HEK293 (cell line): ENCODE measurements around the gene S100A1.

Source experiments
- AEBP2 ChIP-seq: fragments of 450-650 bp; formaldehyde crosslinking; IDR thresholded peaks from 2 replicates; pipeline ENCODE4 v1.5.1; 2016; ENCODE audit warnings: missing biosample characterization, missing genetic modification characterization, borderline replicate concordance
- GFI1B ChIP-seq: fragments of 450-650 bp; formaldehyde crosslinking; IDR thresholded peaks from 2 replicates; pipeline ENCODE4 v1.5.1; 2016; ENCODE audit warnings: missing biosample characterization, missing genetic modification characterization
- KLF1 ChIP-seq: fragments of 450-650 bp; formaldehyde crosslinking; IDR thresholded peaks from 2 replicates; pipeline ENCODE4 v1.5.1; 2016; ENCODE audit warnings: missing biosample characterization, missing genetic modification characterization
- KLF10 ChIP-seq: fragments of 450-650 bp; IDR thresholded peaks from 2 replicates; pipeline ENCODE4 v1.5.1; 2018; ENCODE audit warnings: missing biosample characterization, mild to moderate bottlenecking, missing genetic modification characterization
- KLF16 ChIP-seq: fragments of 450-650 bp; formaldehyde crosslinking; IDR thresholded peaks from 2 replicates; pipeline ENCODE4 v1.5.1; 2017; ENCODE audit warnings: missing biosample characterization, missing genetic modification characterization
- KLF8 ChIP-seq: fragments of 450-650 bp; formaldehyde crosslinking; IDR thresholded peaks from 2 replicates; pipeline ENCODE4 v1.5.1; 2016; ENCODE audit warnings: missing biosample characterization, missing genetic modification characterization
- SCRT1 ChIP-seq: fragments of 450-650 bp; formaldehyde crosslinking; IDR thresholded peaks from 2 replicates; pipeline ENCODE4 v1.5.1; 2016; ENCODE audit warnings: missing biosample characterization, missing genetic modification characterization, borderline replicate concordance
- SP7 ChIP-seq: fragments of 450-650 bp; formaldehyde crosslinking; IDR thresholded peaks from 2 replicates; pipeline ENCODE4 v1.5.1; 2016; ENCODE audit warnings: missing biosample characterization, missing genetic modification characterization
- YY2 ChIP-seq: fragments of 450-650 bp; formaldehyde crosslinking; IDR thresholded peaks from 2 replicates; pipeline ENCODE4 v1.5.1; 2016; ENCODE audit warnings: missing biosample characterization, missing genetic modification characterization
- ZBTB10 ChIP-seq: fragments of 450-650 bp; formaldehyde crosslinking; IDR thresholded peaks from 2 replicates; pipeline ENCODE4 v1.5.1; 2016; ENCODE audit warnings: missing biosample characterization, missing genetic modification characterization
- ZFHX2 ChIP-seq: fragments of 450-650 bp; formaldehyde crosslinking; conservative IDR thresholded peaks from 2 replicates; pipeline ENCODE4 v1.5.1; 2016; ENCODE audit warnings: missing biosample characterization, missing genetic modification characterization
- ZNF19 ChIP-seq: fragments of 450-650 bp; formaldehyde crosslinking; IDR thresholded peaks from 2 replicates; pipeline ENCODE4; 2016; ENCODE audit warnings: missing biosample characterization, missing genetic modification characterization, low read depth
- ZNF24 ChIP-seq: fragments of 450-650 bp; formaldehyde crosslinking; IDR thresholded peaks from 2 replicates; pipeline ENCODE4 v1.5.1; 2016; ENCODE audit warnings: missing biosample characterization, missing genetic modification characterization
- ZNF335 ChIP-seq: fragments of 450-650 bp; formaldehyde crosslinking; conservative IDR thresholded peaks from 2 replicates; pipeline ENCODE4 v1.5.1; 2016; ENCODE audit warnings: missing biosample characterization, missing genetic modification characterization
- ZNF596 ChIP-seq: fragments of 450-650 bp; IDR thresholded peaks from 2 replicates; pipeline ENCODE4 v1.5.0; 2018; ENCODE audit warnings: missing biosample characterization, mild to moderate bottlenecking, missing genetic modification characterization, moderate library complexity
- ZNF623 ChIP-seq: fragments of 450-650 bp; formaldehyde crosslinking; IDR thresholded peaks from 2 replicates; pipeline ENCODE4 v1.5.1; 2016; ENCODE audit warnings: missing biosample characterization, missing genetic modification characterization
- ZNF626 ChIP-seq: fragments of 450-650 bp; sonication (Bioruptor Pico); formaldehyde crosslinking; IDR thresholded peaks from 2 replicates; pipeline ENCODE4 v1.5.1; 2018; ENCODE audit warnings: missing biosample characterization, missing genetic modification characterization, inconsistent platforms
- ZNF660 ChIP-seq: fragments of 450-650 bp; IDR thresholded peaks from 2 replicates; pipeline ENCODE4 v1.5.1; 2018; ENCODE audit warnings: missing biosample characterization, mild to moderate bottlenecking, missing genetic modification characterization
- ZXDB ChIP-seq: fragments of 450-650 bp; formaldehyde crosslinking; IDR thresholded peaks from 2 replicates; pipeline ENCODE4 v1.5.1; 2016; ENCODE audit warnings: missing biosample characterization, missing genetic modification characterization
- TF ChIP-seq, protein P1 (sequence below): fragments of 450-650 bp; IDR thresholded peaks from 2 replicates; pipeline ENCODE4 v1.5.1; 2018; ENCODE audit warnings: missing biosample characterization, missing genetic modification characterization
- TF ChIP-seq, protein P2 (sequence below): fragments of 450-650 bp; formaldehyde crosslinking; IDR thresholded peaks from 2 replicates; pipeline ENCODE4 v1.5.1; 2016; ENCODE audit warnings: missing biosample characterization, missing genetic modification characterization
- TF ChIP-seq, protein P3 (sequence below): fragments of 450-650 bp; formaldehyde crosslinking; IDR thresholded peaks from 2 replicates; pipeline ENCODE4 v1.5.1; 2016; ENCODE audit warnings: missing biosample characterization, missing genetic modification characterization
- TF ChIP-seq, protein P4 (sequence below): fragments of 450-650 bp; formaldehyde crosslinking; IDR thresholded peaks from 2 replicates; pipeline ENCODE4 v1.5.1; 2017; ENCODE audit warnings: missing biosample characterization, missing genetic modification characterization

S100A1 gene

GRCh38 chr1:153658400-153659174 is 30.4 kb downstream of the S100A1 start, which contains the start of gene SNAPIN (continued):
- TF ChIP-seq ZBTB10 (tag by site-specific recombination) (peak; percentile 39; the same call in 1 of the 2 replicates), ZXDB (peak; percentile 84), KLF1 (tag by site-specific recombination) (0 out of 2 replicates have a peak, but pooled peaks have one; percentile 42), KLF16 (tag by site-specific recombination) (peak; percentile 30; the same call in 1 of the 2 replicates), ZNF335 (tag by site-specific recombination) (peak; percentile 97), AEBP2 (no peak), SCRT1 (0 out of 2 replicates have a peak, but pooled peaks have one; percentile 7), YY2 (tag by site-specific recombination) (peak; percentile 28; the same call in 1 of the 2 replicates), ZNF19 (tag by site-specific recombination) (no peak), ZNF596 (no peak), ZNF626 (tag by site-specific recombination) (no peak), ZNF660 (tag by site-specific recombination) (peak; percentile 41; the same call in 1 of the 2 replicates), ZNF623 (tag by site-specific recombination) (no peak), ZNF24 (tag by site-specific recombination) (0 out of 2 replicates have a peak, but pooled peaks have one; percentile 35), KLF8 (tag by site-specific recombination) (peak; percentile 88), ZFHX2 (tag by site-specific recombination) (peak; percentile 68), SP7 (tag by site-specific recombination) (peak; percentile 63; the same call in 1 of the 2 replicates), KLF10 (tag by site-specific recombination) (peak; percentile 38; the same call in 1 of the 2 replicates), GFI1B (tag by site-specific recombination) (0 out of 2 replicates have a peak, but pooled peaks have one; percentile 14)
- TF ChIP-seq, protein P1, sequence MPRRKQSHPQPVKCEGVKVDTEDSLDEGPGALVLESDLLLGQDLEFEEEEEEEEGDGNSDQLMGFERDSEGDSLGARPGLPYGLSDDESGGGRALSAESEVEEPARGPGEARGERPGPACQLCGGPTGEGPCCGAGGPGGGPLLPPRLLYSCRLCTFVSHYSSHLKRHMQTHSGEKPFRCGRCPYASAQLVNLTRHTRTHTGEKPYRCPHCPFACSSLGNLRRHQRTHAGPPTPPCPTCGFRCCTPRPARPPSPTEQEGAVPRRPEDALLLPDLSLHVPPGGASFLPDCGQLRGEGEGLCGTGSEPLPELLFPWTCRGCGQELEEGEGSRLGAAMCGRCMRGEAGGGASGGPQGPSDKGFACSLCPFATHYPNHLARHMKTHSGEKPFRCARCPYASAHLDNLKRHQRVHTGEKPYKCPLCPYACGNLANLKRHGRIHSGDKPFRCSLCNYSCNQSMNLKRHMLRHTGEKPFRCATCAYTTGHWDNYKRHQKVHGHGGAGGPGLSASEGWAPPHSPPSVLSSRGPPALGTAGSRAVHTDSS (tag by site-specific recombination): no peak
- TF ChIP-seq, protein P2, sequence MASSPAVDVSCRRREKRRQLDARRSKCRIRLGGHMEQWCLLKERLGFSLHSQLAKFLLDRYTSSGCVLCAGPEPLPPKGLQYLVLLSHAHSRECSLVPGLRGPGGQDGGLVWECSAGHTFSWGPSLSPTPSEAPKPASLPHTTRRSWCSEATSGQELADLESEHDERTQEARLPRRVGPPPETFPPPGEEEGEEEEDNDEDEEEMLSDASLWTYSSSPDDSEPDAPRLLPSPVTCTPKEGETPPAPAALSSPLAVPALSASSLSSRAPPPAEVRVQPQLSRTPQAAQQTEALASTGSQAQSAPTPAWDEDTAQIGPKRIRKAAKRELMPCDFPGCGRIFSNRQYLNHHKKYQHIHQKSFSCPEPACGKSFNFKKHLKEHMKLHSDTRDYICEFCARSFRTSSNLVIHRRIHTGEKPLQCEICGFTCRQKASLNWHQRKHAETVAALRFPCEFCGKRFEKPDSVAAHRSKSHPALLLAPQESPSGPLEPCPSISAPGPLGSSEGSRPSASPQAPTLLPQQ (tag by site-specific recombination): peak; percentile 95
- TF ChIP-seq, protein P3, sequence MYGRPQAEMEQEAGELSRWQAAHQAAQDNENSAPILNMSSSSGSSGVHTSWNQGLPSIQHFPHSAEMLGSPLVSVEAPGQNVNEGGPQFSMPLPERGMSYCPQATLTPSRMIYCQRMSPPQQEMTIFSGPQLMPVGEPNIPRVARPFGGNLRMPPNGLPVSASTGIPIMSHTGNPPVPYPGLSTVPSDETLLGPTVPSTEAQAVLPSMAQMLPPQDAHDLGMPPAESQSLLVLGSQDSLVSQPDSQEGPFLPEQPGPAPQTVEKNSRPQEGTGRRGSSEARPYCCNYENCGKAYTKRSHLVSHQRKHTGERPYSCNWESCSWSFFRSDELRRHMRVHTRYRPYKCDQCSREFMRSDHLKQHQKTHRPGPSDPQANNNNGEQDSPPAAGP (tag by site-specific recombination): peak; percentile 63; the same call in 1 of the 2 replicates
- TF ChIP-seq, protein P4, sequence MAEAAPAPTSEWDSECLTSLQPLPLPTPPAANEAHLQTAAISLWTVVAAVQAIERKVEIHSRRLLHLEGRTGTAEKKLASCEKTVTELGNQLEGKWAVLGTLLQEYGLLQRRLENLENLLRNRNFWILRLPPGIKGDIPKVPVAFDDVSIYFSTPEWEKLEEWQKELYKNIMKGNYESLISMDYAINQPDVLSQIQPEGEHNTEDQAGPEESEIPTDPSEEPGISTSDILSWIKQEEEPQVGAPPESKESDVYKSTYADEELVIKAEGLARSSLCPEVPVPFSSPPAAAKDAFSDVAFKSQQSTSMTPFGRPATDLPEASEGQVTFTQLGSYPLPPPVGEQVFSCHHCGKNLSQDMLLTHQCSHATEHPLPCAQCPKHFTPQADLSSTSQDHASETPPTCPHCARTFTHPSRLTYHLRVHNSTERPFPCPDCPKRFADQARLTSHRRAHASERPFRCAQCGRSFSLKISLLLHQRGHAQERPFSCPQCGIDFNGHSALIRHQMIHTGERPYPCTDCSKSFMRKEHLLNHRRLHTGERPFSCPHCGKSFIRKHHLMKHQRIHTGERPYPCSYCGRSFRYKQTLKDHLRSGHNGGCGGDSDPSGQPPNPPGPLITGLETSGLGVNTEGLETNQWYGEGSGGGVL (tag by site-specific recombination): peak; percentile 26
